ENCODE results near the gene PHKB. TPM values are rescaled to one million over a fixed set of nuclear protein-coding genes. Genes with fewer than 3 reads are reported as not detected.
A peak's percentile ranks its signal among the peaks of the same experiment; 100 is the strongest.
"Not testable (repeated sequence)": the region's sequence is repeated elsewhere in the genome, so short reads cannot be mapped to it uniquely, and the experiment has no call there.

Gene PHKB
- total RNA-seq, 1 donor, result 104 TPM

DNA sequence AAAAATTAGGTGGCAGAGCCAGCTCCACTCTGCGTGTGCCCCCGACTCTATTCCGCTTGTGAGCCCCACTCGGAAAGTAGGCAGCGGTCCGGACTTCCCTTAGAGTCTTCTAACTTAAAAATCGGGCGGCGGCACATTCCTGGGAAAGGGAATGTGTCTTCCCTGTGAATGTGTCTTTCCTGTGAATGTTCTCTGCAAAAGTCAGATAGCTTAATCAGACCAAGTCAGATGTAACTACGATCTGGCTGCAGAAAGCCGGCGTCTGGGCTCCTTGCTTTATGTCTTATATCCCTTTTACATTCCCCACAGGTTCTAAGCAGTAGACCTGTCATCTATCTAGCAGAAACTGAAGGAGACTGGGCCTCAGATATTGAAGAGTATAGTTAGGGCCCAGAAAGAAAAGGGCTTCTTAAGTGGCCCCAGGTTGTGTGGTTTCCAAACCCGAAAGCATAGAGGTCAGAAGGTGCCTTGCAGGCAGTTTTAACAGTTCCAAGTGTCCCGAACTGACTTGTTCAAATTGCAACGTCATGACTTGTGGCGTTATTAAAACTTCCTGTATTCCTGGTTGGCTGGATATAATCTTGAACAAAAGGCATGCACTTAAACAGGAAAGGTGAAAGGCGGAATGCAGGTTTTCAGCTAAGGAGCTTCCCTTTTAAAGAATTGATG is 601 bp downstream of the PHKB start:
- peak; percentile 79 for DNase-seq (ENCODE audit: low read depth)
- TF ChIP-seq, protein P1, sequence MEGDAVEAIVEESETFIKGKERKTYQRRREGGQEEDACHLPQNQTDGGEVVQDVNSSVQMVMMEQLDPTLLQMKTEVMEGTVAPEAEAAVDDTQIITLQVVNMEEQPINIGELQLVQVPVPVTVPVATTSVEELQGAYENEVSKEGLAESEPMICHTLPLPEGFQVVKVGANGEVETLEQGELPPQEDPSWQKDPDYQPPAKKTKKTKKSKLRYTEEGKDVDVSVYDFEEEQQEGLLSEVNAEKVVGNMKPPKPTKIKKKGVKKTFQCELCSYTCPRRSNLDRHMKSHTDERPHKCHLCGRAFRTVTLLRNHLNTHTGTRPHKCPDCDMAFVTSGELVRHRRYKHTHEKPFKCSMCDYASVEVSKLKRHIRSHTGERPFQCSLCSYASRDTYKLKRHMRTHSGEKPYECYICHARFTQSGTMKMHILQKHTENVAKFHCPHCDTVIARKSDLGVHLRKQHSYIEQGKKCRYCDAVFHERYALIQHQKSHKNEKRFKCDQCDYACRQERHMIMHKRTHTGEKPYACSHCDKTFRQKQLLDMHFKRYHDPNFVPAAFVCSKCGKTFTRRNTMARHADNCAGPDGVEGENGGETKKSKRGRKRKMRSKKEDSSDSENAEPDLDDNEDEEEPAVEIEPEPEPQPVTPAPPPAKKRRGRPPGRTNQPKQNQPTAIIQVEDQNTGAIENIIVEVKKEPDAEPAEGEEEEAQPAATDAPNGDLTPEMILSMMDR (IDR thresholded peaks at IDR 0.05; ENCODE audit: insufficient read depth, low read depth, low read length), result no peak
- peak overlapping the region; percentile 98 for H3K4me3 ChIP-seq (ENCODE audit: low read depth, low read length)

DNA sequence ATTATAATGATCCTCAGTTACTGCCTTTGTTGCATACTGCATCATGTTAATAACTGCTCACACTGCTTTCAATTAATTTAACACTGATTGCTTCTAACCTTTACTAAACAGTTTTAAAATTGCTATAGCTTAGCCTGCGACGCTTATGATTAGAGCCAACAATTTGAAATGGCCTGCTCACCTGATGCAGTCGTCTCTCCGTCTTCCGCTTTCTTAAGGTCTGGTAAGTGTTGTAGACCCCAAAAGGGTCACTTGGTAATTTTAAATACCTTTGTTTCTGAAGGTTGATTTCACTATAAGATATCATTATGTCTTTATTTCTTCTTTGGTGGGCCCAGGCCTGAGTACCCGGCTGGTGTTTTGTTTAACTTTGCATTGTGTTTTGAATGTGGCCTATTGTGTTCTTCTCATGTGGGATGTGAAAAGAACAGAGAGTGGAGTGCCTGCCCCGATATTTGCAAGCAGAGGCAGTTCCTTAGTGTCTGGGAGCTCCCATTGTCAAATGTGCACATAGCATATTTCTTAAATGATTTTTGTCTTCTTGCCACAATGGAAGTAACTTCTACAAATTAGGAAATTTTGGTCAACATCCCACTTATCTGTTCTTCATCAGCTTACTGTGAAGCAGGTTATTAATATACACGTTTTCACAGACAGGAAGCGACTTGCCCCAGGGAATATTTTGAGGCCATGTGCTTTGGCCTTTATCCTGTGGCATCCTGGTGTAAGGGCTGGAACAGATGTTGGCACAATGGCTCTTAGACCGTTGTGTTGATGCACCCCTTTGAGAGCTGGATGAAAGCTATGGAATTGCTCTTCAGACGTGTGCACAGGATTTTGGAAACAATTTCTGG is 2.9 kb downstream of the PHKB start:
- no peak for DNase-seq (ENCODE audit: low read depth)
- TF ChIP-seq, protein P1 (IDR thresholded peaks at IDR 0.05; ENCODE audit: insufficient read depth, low read depth, low read length), result no peak
- no peak overlapping the region for H3K4me3 ChIP-seq (ENCODE audit: low read depth, low read length)

DNA sequence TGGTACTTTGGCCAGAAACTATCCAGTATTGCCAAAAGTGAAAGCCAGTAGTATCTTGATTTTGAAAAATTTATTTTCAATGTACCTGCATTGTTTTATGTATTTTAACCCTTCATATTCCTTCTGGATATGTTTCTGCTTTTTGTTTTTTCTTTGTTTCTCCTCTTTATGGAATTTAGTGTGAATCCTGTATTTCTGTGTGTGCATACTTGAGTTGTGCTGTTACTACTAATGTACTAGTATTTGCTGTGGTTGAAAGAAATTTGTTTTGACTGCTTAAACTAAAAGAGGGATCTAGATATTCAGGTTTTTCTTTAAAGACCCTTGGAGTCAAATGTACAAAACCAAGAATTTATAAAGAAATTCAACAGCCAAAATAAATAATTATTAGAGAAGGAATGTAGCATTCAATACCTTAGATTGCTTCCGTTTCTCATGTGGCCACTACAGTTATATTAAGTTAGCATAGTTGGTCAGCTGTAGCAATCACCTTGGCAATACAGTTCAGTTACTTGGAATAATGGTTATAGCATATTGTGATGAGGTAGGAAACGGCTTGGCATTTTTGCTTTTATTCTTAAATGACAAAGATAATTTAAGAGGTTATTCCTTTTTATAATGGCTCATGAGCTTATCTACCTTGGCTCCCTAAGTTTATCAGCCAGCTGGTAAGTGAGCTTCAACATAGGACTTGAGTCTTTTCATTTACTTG is 4.9 kb downstream of the PHKB start:
- TF ChIP-seq, protein P1 (IDR thresholded peaks at IDR 0.05; ENCODE audit: insufficient read depth, low read depth, low read length), result no peak
- DNase-seq (ENCODE audit: low read depth), result no peak
- no peak overlapping the region for H3K4me3 ChIP-seq (ENCODE audit: low read depth, low read length)

DNA sequence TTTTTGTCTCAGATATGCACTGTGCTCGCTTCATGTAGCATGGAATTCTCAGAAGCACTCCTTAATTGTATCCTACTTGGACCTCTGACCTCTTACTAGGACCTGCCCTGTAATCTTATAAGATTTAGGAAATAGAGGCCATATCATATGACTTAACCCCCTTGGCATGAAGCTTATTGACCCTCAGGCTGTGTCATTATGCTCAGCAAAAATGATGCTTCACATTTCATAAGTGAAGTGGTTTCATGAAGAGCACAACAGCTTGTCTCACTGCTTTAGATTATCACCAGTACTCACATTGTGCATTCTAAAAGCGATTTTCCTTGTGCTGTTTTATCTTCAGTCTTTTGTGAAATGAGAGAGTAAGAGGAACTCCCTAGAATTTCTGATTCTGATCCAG is 6.4 kb downstream of the PHKB start:
- no peak for DNase-seq (ENCODE audit: low read depth)
- H3K4me3 ChIP-seq (ENCODE audit: low read depth, low read length), result no peak overlapping the region
- TF ChIP-seq, protein P1 (IDR thresholded peaks at IDR 0.05; ENCODE audit: insufficient read depth, low read depth, low read length), result no peak

DNA sequence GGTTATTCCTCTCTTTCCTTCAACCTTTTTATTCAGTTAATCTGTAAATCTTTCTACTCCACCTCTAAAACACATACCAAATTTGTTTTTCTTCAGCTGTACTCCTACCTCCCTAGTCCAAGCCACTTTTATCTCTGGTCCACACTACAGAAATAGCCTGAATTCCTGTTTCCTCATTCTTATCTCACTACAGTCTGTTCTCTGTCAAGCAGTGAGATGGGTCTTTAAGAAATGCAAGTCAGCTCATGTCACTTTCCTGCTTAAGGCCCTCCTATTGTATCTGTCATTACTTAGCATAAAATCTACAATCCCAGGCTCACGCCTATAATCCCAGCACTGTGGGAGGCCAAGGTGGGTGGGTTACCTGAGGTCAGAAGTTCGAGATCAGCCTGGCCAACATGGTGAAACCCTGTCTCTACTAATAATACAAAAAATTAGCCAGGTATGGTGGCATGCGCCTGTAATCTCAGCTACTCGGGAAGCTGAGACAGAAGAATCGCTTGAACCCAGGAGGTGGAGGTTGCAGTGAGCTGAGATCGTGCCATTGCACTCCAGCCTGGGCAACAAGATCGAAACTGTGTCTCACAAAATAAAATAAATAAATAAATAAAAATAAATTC is 7.0 kb downstream of the PHKB start:
- DNase-seq (ENCODE audit: low read depth), result peak; percentile 17
- H3K4me3 ChIP-seq (ENCODE audit: low read depth, low read length), result not testable (repeated sequence)

DNA sequence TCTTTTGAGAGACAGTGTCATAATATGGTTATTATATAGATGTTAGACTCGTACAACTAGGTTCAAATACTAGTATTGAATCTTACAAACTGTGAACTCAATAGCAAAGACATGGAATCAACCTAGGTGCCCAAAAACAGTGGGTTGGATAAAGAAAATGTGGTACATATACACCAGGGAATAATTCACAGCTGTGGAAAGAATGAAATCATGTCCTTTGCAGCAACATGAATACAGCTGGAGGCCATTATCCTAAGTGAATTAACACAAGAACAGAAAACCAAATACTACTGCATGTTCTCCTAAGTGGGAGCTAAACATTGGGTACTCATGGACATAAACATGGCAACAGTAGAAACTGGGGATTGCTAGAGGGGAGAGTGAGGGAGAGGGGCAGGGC is 8.1 kb downstream of the PHKB start:
- TF ChIP-seq, protein P1 (IDR thresholded peaks at IDR 0.05; ENCODE audit: insufficient read depth, low read depth, low read length), result no peak
- no peak overlapping the region for H3K4me3 ChIP-seq (ENCODE audit: low read depth, low read length)
- no peak for DNase-seq (ENCODE audit: low read depth)
